Glutamatergic neuron (in vitro differentiated cells): ENCODE data around the gene RABAC1. TPM values are rescaled to one million over a fixed set of nuclear protein-coding genes. Genes with fewer than 3 reads are reported as not detected.

Source experiments
- DNase-seq: peaks from one replicate; pipeline ENCODE4 v3.0.0; 2022
- H3K27ac Mint-ChIP-seq: one replicate; pipeline ENCODE4 v1.8.0; 2020; ENCODE audit warnings: mild to moderate bottlenecking, mixed read lengths, inconsistent platforms; ENCODE audit not compliant: unreplicated experiment
- H3K27me3 Mint-ChIP-seq: one replicate; pipeline ENCODE4 v1.8.0; 2020; ENCODE audit warnings: mild to moderate bottlenecking, moderate library complexity, mixed read lengths, inconsistent platforms; ENCODE audit not compliant: unreplicated experiment
- H3K36me3 Mint-ChIP-seq: one replicate; pipeline ENCODE4 v1.8.0; 2020; ENCODE audit warnings: mild to moderate bottlenecking, mixed read lengths, inconsistent platforms; ENCODE audit not compliant: unreplicated experiment
- H3K4me1 Mint-ChIP-seq: one replicate; pipeline ENCODE4 v1.8.0; 2020; ENCODE audit warnings: mild to moderate bottlenecking, low read depth, mixed read lengths, inconsistent platforms; ENCODE audit not compliant: unreplicated experiment
- H3K4me3 Mint-ChIP-seq: one replicate; pipeline ENCODE4 v1.8.0; 2020; ENCODE audit warnings: mild to moderate bottlenecking, mixed read lengths, inconsistent platforms; ENCODE audit not compliant: unreplicated experiment
- H3K9me3 Mint-ChIP-seq: one replicate; pipeline ENCODE4 v1.8.0; 2020; ENCODE audit warnings: mild to moderate bottlenecking, moderate library complexity, mixed read lengths, inconsistent platforms; ENCODE audit not compliant: unreplicated experiment
- total RNA-seq: library from RNA; stranded (reverse); fragmentation: NEBNext Ultra II Directional; extraction: Animal tissue kit (Norgen Biotek cat#: 25700); gene quantifications from one replicate; pipeline ENCODE4 v1.2.1, GENCODE V29; 2021; ENCODE audit not compliant: unreplicated experiment
- TF ChIP-seq, protein P1 (sequence below): fragments of 200-600 bp; sonication (generic); IDR thresholded peaks from one replicate; pipeline ENCODE4 v1.5.0; 2021; ENCODE audit not compliant: partially characterized antibody, unreplicated experiment

RABAC1 gene
- total RNA-seq, 1 donor from 2014 or later, result 139 TPM

DNA sequence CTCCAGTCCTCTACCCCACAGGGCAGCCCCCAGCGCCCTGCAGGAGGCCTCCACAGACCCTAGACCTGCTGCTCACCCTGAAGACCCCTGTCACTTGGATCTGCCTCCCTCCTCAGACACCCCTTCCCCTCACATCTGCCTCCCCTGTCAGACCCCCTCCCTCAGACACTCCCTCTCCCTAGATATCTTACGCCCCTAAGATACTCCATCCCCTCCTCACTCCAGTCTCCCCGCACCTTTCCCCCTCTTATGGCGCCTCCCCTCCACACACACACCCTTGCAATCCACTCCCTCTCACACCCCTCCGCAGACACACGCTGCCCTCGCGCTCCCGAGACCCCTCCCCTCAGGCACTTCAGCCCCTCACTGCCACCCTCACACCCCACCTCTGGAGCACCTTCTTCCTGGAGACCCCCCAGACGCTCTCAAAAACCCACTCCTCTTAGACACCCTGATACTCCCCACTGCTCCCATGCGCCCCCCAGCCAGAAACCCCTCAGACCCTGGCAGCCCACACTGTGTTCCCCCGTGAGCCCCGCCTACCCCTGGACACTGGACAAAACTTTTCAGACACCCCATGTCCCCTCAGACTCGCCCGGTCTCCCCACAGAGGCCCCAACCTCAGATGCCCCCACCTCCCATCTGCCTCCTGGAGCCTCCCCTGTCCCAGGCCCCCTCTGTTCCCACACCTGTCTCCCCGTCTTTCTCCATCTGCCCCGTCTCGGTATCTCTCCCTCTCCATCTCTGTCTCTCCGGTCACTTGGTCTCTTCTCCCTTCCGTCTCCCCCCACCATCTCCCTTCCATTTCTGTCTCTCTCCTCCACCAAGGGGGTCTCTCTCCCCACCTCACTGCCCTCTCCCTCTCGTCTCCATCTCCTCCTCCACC lies 45.3 kb downstream of the RABAC1 start:
- H3K4me3 Mint-ChIP-seq, result peak overlapping the region; percentile 5
- TF ChIP-seq, protein P1, sequence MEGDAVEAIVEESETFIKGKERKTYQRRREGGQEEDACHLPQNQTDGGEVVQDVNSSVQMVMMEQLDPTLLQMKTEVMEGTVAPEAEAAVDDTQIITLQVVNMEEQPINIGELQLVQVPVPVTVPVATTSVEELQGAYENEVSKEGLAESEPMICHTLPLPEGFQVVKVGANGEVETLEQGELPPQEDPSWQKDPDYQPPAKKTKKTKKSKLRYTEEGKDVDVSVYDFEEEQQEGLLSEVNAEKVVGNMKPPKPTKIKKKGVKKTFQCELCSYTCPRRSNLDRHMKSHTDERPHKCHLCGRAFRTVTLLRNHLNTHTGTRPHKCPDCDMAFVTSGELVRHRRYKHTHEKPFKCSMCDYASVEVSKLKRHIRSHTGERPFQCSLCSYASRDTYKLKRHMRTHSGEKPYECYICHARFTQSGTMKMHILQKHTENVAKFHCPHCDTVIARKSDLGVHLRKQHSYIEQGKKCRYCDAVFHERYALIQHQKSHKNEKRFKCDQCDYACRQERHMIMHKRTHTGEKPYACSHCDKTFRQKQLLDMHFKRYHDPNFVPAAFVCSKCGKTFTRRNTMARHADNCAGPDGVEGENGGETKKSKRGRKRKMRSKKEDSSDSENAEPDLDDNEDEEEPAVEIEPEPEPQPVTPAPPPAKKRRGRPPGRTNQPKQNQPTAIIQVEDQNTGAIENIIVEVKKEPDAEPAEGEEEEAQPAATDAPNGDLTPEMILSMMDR, result no peak
- peaks cover 20% of the 10 kb centered on the region for H3K4me1 Mint-ChIP-seq
- H3K27me3 Mint-ChIP-seq, result peaks cover 22% of the 10 kb centered on the region
- DNase-seq, result no peak
- H3K27ac Mint-ChIP-seq, result peak overlapping the region; percentile 57
- no peaks in the 10 kb centered on the region for H3K36me3 Mint-ChIP-seq
- H3K9me3 Mint-ChIP-seq, result peaks cover 7% of the 10 kb centered on the region

DNA sequence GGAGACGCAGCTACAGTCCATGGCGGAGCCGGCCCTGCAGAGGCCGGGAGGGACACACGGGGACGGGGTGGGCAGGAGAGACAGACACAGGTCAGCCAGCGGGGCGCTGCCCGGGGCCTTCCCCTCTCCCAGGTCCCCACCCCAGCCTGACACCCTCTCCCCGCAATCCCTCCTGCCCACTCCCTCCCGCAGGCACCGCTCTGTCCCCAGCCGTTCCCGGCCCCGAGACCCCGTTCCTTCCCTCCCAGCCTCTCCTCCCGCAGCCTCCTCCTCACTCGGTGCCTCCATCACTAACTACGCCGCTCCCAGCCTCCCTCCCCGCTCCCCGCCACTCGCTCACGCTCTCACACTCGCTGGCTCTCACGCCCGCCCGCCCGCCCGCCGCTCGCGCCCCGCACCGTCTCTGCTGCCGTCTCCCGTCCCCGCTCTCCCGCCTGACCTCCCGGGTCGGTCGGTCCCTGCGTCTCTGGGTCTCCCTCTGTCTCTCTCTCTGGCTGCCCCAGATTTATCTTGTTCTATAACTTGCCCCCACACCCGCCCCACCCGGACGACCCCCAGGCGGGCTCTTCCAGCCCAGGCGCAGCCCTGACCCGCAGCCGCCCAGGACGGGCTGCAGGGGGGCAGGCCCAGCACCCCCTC lies 46.1 kb downstream of the RABAC1 start:
- peaks cover 22% of the 10 kb centered on the region for H3K27me3 Mint-ChIP-seq
- no peaks in the 10 kb centered on the region for H3K36me3 Mint-ChIP-seq
- peaks cover 20% of the 10 kb centered on the region for H3K4me1 Mint-ChIP-seq
- H3K9me3 Mint-ChIP-seq, result peaks cover 7% of the 10 kb centered on the region
- H3K27ac Mint-ChIP-seq, result no peak overlapping the region
- peak; percentile 62 for DNase-seq
- H3K4me3 Mint-ChIP-seq, result no peak overlapping the region
- TF ChIP-seq, protein P1, result no peak

- DNase-seq, result no peak
- Mint-ChIP-seq H3K36me3 (no peaks in the 10 kb centered on the region), H3K27me3 (peaks cover 22% of the 10 kb centered on the region), H3K27ac (no peak overlapping the region), H3K4me3 (peak overlapping the region; percentile 50), H3K4me1 (peaks cover 22% of the 10 kb centered on the region), H3K9me3 (peaks cover 9% of the 10 kb centered on the region)
- TF ChIP-seq, protein P1, result no peak
Observed at GRCh38 chr19:41911889-41912731, 47.0 kb downstream of the RABAC1 start.

- H3K27ac Mint-ChIP-seq, result no peak overlapping the region
- H3K4me1 Mint-ChIP-seq, result peaks cover 25% of the 10 kb centered on the region
- peaks cover 11% of the 10 kb centered on the region for H3K9me3 Mint-ChIP-seq
- H3K36me3 Mint-ChIP-seq, result no peaks in the 10 kb centered on the region
- peaks cover 25% of the 10 kb centered on the region for H3K27me3 Mint-ChIP-seq
- TF ChIP-seq, protein P1, result no peak
- peak overlapping the region; percentile 50 for H3K4me3 Mint-ChIP-seq
- DNase-seq, result no peak
Observed at GRCh38 chr19:41910992-41911888, 47.9 kb downstream of the RABAC1 start.
